Hypothalamus (tissue), 51 donors: Measurements from ENCODE around the gene SUGT1.

Source experiments
- DNase-seq, 51 donors: peaks; one replicate each; lab custom pipeline; 2025; lab: John Stamatoyannopoulos, UW

SUGT1 gene

DNA sequence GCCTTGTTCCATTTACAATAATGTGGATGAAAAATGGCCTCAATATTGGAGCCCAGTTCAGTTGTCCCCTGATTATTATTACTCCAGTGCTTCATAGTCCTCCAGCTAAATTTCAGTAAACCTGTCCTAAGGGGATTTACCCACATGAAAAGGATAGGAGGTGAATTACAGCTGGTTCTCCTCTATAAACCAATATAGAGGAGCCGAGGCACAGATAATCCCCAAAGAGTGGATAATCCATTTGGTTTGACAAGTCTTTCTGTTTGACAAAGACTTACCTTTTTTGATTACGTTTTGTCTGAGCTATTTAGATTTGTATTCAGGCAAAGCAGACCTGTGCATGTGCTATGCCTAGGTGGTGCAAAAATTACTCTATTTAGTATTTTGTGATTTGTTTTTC is 84.3 kb downstream of the SUGT1 start:
- DNase-seq = no peak

DNA sequence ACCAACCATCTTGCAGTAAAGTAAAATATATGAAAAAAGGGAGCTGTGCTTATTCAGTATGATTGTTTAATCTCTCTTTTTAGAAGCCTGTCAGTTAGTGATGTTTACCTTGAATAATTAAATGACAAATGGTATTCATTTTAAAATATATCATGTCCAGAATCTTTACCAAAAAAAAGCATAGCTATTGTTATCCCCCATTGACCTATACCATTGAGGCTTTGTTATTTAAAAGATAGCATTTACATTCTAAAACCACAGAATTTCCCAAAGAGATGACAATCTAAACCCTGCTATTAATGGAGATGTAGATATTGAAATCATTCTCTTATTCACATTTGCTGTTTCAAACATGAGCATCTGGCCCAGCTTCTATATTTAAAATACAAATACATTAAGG is 84.8 kb downstream of the SUGT1 start:
- DNase-seq = no peak

DNA sequence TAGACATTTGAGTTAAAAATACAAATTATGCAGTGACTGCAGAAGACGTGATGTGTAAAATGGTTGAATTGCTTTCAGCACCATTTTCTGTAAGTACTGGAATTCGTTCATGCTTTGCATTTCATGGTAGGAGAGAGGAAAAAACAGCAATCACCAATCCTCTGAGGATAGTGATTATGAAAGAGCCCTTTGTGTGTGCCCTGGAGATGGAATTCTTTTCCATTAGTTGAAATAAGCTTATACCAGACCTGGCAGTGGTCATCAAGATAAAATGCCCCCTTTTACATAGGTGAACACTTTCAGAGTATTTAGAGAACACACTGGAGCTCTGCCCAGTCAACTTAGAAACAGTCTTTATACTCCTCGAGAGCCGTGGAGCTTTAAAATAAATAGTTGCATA is 85.3 kb downstream of the SUGT1 start:
- no peak for DNase-seq

DNA sequence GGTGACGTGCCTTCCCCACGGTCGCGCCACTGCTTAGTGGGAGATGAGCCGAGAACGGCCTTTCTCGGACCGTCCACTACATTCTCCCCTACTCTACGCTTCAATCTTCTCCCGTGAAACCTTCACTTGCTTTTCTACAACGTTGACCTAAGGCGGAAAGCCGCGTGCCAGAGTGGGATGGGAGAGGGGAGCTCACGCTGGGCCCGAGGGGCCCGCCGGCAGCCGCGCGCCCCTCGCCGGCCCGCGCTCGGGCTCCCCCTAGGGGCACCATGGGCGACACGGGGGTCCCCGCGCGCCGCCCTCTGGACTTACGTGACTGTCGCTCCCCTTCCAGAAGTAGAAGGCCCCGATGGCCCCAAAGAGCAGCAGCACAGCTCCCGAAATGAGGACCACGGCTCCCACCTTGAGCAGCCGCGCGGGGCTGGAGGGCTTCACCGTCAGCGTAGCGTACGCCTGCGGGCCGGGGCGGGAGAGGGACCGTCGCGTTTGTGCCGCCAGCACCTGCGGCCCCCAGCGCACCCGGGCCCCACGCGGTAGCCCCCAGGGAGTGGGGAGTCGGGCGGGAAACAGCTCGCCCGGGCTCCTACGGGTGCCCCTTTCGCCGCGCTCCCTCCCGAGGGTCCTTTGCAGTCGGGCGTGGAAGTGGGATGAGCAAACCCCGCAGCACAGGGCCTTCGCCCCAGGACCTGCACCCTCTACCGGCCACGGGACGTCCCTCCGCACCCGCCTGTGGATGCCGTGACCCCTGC is 86.3 kb downstream of the SUGT1 start:
- DNase-seq = peak in 36 of 51 donors; percentile 2 to 68 (median 32)

DNA sequence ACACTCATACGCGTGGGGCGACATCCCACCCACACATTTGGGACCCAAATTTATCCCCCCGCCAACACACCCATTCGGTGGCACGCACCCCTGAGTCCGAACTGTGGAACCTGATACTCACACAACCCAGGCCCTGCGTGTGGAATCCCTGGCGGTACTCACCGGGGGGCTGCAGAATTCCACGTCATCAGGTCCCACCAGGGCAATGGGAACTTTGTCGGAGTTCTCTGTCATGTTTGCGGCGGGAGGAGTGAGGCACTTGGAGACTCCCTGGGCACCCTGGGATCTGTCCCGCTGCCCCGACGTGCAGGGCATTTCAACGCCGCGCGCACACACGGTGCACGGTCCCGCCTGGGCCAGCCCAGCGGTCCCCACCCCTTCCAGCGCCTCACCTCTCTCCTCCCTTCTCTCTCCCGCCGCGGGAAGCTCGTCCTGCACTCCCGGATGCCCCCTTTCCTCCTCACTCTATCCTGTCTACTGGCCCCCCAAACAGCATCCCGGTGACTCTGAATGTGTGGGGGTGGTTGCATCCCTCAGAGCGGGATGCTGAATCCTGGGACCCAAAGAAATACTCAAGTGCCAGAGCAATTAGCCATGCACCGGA is 86.9 kb downstream of the SUGT1 start, which contains the start of gene CNMD:
TSS of gene CNMD (minus strand) at position 353 of the 604 bp plus-strand sequence. CDS start at position 234, 119 bp downstream.
- peak in 5 of 51 donors; percentile 3 to 21 (median 5) for DNase-seq

DNA sequence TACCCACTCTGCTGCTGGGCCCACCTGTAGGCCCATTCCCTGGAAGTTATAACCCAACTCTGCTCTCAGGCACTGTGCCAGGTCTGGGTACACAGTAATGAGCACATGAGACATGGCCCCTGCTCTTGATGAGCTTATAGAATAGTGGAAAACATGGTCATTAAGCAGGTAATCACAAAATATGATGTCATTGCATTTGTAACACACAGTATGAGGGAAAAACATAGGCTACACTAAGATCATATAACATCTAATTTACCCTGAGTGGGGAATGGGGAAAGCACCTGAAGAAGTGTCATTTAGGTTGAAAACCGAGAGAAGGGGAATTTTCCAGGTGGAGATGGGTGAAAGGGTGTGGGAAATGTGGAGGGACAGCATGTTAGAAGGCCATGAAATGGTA is 90.9 kb downstream of the SUGT1 start:
- DNase-seq = no peak

DNA sequence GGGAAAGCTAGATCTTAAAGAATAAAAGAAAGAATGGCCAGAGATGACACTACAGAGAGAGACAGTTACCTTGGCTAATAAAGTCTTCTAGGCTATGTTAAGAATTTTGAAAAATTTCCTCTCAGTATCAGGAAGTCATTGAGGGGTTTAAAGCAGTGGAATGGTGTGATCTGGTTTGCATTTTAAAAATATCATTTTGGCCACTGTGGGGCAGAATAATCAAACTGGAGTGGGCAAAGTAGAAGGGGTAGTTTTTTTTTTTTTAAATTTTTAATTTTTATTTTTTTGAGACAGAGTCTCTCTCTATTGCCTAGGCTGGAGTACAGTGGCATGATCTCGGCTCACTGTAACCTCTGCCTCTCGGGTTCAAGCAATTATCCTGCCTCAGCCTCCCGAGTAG is 91.4 kb downstream of the SUGT1 start:
- DNase-seq = no peak

DNA sequence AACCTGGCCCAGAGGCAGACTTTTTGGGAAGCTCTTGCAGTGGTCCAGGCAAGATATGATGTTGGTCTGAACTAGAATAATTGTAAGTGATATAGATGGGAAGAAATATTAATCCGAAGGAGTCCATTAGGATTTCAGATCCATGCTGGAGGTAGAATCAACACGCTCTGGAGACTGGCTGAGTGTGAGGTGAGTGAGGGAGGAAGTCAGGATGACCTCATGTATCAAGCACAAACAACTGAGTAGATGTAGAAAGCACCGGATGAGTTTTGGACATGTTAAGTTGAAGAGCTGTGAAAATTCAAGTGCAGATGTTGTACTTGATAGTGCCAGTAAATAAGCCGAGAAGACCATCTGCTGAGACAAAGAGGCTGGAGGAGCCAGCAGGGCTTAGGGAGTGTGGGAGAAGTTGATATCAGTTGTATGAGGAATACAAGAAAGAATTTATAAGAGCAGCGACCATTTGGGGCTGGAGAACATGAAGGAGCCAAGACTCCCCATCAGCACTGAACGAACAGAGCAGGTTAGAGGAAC is 92.3 kb downstream of the SUGT1 start:
- DNase-seq = no peak

DNA sequence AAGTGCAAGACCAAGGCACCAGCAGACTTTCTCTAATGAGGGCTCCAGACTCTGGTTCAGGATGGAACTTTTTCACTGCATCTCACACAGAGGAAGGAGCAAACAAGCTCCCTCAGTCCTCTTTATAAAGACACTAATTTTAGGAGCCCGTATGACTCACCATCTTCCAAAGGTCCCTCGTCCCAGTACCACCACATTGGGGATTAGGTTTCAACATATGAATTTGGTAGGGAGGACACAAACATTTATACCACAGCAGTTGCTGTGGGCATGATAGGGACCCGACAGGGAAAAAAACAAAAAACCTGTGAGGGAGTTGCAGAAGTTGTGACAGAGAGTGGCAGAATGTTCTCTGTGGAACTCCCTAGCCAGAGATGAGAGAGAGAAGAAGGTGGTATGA is 93.5 kb downstream of the SUGT1 start:
- DNase-seq = no peak

DNA sequence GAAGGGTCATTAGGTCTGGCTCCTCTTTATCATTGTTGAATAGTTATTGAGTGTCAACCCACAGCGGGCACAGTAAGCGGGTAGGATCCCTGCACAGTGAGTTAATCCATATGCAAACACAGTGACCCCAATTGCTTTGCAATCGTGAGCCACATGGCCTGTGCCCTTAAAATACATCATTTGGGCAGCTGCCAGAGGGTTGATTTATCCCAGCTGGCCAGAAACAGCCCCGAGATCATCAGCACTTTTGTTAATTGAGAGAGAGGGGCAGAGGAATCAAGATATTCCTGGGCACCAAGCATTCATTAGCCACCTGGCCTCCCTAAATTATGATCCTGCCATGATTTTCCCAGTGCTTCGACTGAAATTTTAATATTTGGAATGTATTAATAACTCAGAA is 96.8 kb downstream of the SUGT1 start:
- no peak for DNase-seq
